NOMO-1 treated with DMSO at 0.1 percent for 48 hours (cell line): Measurements from ENCODE around the gene BMPR1B.

Source experiments
- DNase-seq: peaks from one replicate; lab custom pipeline; 2025; ENCODE audit not compliant: unreplicated experiment; lab: John Stamatoyannopoulos, UW

Gene BMPR1B

DNA sequence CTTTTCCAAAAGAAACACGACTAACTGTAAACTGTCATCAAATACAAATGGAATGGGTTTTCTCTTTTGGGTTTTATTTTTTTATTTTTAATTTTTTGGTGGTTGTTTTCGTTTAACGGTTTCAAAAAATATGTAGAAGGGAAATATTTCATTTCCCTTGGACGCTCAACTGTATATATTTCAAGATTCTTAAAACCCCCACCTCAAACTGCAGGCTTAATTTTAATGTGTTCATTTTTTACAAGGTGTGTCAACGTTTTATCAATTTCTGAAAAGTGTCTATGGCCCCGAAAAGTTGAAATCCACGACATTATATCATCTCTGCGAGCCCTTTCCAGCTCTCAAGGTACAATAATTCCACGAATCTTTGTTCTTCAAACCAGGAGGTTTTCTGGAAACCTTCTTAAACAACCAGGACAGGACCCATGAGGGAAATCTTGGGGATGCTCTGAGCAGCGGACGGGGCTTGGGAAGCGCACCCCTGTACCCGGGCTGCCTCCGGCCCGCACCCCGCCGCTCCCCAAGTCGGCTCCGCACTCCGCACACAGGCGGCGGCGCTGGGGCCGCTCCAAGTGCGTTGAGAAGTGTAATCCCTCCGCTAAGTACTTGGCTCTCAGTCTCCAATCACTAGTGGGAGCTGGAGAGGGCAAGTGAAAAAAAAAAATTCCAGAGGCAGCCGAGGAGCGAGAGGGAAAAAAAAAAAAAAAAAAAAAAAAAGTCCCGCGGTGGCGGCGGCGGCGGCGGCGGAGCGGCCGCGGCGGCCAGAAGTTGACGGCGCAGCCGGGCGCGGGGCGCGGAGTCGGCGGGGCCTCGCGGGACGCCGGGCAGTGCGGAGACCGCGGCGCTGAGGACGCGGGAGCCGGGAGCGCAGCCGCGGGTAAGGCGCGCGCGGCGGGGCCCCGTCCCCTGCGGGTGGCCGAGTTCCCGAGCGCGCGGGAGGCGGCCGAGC, at the start of gene BMPR1B:
Gene BMPR1B (plus strand): TSS at position 764 of the 949 bp plus-strand sequence. CDS start 346,470 bp downstream, outside the sequence.
- no peak for DNase-seq

DNA sequence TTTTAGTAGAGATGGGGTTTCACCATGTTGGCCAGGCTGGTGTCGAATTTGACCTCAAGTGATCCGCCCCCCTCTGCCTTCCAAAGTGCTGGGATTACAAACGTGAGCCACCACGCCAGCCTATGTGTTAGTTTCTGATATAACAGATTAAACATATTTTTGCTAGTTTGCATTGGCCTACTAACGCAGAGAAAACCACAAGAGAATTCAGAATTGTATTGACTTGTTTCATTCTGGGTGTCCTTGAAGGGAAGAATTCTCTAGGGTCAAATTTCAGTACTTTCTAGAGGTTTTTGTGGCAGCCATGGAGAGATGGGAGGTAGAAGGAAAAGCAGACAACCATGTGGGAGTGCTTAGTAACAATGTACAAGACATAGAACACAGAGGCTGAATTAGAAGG, 46.1 kb upstream of the BMPR1B start:
- DNase-seq, result no peak

DNA sequence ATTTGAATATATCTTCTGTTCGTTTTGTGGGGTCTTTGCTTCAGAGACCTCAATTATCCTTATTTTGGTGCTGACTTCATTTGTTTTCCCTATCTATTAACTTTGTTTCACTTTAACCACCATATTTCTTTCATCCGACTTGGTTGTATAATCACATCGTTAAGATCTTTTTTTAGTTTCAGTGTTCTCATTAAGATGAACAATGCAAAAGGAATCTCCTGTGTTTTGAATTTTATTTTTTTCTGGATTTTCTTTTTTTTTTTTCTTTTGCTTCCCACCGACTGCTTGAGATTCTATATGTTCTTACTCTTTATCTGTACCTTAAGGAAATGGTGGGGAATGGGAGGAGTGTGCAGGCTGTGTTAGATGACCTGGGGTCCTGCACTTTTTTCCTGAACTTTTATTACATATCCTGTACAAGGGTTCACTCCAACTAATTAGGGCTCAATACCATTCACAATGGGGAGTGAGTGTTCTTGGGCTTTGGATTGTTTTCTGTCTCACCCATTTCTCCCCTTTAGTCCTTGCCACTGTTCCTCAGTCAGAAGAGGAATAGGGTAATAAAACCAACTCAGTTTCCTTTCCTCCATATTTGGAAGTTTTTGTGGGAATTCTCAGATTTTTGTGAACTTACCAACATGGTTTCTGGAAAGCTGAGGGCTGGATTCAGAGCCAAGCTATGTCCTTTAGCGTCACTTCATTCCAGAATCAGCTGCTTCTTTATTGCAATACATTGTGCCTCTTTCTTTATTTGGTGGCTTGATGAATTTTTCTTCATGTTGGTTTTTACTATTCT, 43.2 kb upstream of the BMPR1B start:
- no peak for DNase-seq

DNA sequence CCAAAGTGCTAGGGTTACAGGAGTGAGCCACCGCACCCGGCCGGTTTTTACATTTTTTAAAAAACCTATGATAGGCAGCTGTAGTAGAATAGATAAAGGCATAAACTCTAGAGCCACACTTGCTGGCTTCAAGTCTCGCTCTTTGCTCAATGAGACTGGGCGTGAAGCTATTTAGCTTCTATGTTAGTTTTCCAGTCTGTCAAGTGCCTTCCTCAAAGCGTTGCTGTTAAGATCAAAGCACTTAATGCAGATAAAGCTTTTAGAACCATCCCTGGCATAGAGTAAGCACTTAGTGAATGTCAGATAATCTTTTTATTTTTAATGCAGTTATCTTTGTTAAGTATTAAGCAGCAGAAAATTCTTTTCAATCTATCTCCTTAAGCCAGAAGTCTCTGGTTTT, 42.0 kb upstream of the BMPR1B start:
- no peak for DNase-seq

DNA sequence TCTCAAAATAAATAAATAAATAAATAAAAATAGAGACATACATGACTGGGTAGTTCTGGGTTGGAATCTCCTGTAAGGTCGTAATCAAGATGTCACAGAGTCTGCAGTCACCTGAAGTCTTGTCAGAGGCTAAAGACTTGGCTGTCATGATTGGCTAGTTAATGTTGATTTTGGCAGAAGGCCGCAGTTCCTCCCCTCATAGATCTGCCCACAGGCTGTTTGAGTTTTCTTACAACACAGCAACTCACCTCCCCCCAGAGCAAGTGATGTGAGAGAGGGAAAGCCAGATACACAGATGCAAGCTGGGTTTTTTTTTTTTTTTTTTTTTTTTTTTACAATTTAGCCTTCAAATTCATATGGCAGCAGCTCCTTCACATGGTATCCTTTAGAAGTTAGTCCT, 36.4 kb upstream of the BMPR1B start:
- no peak for DNase-seq

DNA sequence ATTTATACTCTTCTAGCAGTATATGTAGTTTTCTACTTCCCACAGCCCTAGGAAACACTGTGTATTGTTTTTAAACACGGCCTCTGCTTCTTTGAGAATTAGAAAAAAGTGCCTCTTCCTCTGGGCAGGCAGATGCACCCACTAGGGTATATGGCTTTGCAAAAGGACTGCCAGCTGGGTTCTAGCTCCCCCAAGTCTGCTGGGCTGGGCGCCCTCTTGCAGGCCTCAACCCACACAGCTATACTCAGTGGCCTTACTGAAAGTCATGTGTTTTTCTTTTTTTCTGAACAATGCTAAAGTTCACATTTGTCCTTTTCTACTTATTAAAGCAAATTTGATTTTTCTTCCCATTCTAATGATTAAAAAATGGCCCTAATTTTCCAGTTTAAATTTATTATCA, 35.5 kb upstream of the BMPR1B start:
- no peak for DNase-seq

DNA sequence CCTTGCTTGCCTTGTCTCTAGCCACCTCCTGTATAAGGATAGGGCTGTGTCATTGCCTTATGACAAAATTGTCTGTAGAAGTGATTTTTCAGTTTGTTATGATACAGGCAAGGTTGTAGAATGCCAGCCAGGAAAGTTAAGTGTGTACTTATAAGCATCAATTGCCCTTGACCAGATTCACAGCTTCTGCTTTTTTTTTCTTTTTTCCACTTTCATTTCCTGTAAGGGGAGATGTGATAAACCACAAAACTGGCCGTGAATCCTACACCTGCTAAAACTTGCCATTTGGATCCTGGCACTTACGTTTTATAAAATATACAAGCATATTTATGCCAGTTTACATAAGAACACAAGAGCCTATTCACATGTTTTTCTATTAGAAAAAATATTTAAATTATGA, 35.0 kb upstream of the BMPR1B start:
- DNase-seq, result peak; percentile 26

DNA sequence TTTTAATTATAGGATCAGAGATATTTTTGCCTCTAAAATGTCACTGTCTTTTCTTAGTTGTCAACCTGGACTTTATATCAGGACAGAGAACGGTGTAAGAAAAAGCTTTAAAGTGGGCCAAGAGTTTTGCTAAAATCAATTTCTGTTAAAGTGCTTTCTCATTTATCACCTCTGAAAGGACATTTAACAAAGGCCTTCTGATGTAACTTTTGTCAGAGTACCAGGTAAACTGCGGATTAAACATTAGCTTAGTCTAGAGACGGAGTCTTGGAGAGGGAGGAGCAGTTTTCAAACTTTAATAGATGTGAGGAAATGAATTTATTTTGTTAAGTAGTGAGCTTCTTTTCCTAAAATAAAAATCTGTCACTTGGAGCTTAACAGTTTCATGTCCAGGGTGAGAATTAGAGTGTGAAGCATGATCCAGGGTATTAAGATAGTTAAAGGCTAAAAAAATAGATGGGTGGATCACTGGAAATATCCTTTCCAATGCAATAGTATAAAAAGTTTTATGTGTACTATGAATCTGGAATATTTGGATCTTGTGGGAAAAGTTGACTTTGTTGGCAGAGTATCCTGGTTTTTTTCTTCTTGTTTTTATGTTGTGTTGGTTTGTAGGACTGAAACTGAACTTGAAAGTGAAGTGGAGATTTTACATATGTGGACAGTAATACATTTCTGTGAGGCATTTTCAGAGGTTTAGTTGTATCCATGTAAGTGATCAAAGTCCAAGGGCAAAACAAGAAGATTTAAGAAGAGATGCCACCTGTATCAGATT, 33.6 kb upstream of the BMPR1B start:
- DNase-seq, result no peak

DNA sequence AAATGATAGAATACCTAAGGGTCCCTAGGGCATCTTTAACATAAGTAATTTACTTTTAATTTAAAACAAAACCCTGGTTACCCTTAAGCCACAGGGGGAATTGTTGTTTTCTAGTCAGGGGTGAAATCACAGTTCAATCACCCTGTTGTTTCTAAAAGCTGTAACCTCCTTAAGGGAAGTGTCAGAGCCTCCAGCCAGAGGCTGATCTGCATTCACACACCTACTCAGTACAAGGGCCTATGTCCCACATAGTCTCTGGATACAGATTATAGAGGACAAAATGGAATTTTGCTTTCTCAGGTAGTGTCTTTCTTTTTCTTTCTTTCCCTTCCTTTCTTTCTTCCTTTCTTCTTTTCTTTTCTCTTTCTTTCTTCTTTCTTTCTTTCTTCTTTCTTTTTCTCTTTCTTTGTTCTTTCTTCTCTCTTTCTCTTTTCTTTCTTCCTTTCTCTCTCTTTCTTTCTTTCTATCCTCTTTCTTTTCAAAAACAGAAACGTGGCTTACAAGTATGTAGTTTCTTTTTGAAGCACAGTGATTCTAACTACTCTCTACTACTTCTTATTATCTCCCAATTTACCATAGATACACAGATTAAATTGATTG, 31.1 kb upstream of the BMPR1B start:
- DNase-seq, result no peak

DNA sequence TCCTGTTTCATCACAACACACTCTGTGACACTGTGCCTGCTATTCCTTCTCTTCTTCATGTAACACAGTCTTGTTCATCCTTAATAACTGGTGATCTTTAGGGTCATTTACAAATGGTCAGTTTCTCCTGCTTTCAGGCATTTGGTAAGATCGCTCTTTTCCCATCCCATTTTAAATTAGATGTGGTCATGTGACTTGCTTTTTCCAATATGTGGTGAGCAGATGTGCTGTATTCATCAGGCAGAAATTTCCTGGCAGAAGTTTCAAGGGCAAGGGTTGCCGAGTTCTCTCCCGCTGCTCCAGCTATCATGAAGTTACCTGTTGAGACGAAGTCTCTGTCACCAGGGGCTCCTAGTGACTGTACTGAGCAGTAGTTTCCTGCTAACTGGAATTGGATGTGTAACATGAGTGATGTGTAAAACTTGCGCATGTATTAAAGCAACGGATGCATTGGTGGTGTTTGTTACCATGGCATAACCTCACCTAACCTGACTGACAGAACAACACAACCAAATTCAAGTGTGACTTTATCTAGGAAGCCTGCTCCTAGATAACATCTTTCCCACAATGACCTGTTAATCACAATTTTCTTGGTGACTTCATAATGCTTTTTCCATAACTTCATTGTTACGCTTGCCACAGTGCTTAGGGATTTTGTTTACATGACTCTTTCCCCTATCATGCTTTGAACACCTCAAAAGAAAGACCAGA, 29.5 kb upstream of the BMPR1B start:
- no peak for DNase-seq

DNA sequence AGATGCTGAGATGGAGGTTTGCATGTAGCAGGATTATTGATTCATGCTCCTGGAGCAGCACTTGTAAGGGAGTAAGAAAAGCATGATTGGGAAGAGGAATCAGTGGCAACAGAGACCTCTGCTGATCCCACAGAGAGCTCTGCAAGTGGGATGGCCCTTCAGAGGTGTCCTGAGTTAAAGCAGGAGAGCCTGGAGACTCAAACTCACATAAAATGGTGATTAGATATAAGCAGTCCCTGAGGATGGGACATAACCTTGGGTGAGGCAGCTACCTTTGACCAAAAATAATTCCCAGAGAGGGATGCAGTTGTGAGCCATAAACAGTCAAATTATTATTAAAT, 25.4 kb upstream of the BMPR1B start:
- DNase-seq, result no peak

DNA sequence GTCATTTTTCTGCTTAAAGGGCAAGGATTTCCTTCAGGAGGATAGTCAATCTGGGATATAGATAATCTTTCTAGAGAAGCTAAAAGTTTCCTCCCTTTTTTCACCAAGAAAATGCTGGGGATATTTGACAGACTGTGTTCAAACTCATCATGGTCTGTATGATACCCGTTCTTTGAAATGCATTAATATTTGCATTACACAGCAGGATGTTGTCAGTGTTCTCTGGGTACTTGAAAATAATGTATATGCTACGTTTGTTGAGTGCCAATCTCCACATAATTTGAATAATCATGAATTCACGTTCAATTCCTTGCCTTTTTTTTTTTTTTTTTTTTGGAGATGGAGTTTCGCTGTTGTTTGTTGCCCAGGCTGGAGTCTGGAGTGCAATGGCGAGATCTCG, 18.0 kb upstream of the BMPR1B start:
- no peak for DNase-seq

DNA sequence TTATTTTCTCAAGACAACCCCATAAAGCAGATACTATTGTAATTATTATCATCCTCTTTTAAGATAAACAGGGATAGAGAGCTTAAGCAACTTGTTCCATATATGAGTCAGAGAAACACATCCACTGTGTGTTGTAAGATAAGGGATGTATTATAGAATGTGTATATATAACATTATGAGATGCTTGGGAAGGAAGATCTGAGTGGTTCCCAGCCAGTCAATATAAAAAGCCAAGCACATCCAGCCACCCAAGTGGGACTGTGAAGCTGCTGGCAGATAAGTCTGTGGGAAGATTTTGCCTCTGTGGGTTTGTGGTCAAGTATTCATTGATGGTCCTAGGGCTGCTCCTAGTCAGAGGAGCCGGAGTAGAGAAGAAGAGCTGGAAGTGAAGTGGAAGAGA, 16.5 kb upstream of the BMPR1B start:
- no peak for DNase-seq

DNA sequence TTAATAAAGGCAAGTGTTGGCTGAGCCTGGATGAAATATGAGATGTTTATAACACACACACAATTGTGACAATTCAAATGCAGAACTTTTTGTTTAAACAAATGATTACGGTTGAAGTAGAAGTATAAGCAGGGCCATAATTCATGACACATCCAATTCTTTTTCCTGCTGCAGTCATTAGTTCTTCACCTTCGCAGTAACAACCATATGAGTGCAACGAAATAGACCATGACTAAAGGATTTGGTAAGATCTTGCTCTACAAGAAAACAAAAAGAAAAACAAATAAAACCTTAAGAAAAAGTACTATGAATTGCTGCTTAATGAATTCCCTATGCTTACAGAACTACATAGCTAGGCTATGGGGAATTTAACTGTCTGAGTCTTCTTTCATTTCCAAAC, 13.9 kb upstream of the BMPR1B start:
- no peak for DNase-seq

DNA sequence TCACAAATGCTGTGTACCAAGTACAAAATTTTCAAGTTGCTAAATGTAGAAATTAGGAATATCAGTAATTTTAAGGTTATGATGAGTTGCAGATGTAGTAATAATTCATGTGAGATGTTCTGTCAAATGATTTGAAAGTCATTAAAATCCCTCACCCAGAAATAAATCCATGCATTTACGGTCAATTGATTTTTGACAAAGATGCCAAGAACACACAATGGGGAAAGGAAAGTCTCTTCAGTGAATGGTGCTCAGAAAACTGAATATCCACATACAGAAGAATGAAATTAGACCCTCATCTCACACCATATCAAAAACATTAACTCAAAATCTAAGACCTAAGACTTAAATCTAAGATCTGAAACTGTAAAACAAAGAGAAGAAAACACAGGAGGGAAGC, 12.9 kb upstream of the BMPR1B start:
- DNase-seq, result no peak

DNA sequence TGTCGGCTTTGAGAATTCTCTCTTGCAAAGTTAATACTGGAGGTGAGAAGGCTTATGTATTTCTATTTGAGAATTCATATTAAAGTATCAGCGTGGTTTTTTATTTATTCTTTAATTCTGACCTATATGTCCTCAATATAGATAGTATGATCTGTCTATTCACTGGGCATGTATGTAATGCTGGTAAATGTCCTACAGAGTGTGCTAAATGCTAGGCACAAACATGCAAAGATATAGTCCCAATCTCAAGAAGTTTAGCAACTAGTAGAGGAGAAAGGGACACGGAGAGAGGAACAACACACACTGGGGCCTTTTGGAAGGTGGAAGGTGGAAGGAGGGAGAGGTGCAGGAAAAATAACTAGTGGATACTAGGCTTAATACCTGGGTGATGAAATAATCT, 11.0 kb upstream of the BMPR1B start:
- no peak for DNase-seq

DNA sequence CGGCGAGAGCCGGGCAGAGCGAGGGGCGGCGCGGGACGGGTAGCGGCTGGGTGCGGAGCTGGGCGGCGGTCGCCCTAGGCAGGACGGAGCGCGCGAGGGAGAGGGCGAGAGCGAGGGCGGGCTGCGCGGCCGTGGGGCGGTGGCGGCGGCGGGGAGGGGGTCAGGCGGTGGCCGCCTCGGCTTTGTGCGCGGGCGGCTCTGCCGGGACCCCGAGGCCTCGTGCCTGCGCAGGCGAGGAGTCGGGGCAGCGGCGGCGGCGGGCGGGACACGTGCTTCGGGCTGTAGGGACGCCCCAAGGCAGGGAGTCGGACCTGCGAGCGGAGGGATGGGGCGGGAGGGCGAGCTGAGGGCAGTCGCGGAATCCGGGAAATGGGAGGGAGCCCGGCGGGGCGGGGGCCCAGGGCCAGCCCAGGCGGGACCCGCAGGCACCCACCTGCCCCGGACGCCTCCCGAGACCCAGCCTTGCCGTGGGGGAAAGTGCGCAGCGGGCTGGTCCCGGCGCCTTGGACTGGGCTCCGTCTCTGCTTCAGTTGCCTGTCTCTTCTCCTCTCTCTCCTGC, 465 bp downstream of the BMPR1B start:
- no peak for DNase-seq

DNA sequence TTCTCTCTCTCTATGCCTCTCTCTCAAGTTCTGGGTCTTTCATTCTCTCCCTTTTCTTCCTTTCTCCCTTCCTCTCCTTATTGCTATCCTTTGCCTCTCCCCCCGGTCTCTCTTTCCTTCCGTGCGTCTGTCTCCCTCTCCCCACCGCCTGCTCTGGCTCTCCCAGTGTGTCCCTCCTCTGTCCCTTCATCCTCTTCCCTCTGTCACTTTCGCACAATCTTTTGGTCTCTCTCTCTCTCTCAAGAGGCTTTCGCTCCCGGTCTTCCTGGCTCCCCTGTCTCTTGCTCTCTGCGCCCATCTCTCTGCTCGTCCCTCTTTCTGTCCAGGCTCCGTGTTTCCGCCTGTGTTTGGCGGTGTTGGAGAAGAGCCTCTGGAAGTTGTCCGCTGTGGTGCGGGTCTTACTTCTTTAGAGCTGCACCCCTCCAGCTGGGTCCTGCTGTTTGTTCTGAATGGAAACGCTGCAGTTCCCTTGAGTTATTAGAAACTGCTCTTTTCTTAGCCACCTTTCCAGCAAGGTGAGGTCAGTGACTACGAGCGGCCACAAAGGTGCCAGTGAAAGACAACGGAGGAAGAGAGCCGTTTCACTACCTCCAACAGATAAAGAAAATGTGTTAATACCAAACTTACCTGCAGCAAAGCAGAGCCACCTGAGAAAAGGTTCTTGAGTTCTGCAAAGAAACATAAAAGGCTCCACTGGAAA, 1.1 kb downstream of the BMPR1B start:
- DNase-seq, result no peak

DNA sequence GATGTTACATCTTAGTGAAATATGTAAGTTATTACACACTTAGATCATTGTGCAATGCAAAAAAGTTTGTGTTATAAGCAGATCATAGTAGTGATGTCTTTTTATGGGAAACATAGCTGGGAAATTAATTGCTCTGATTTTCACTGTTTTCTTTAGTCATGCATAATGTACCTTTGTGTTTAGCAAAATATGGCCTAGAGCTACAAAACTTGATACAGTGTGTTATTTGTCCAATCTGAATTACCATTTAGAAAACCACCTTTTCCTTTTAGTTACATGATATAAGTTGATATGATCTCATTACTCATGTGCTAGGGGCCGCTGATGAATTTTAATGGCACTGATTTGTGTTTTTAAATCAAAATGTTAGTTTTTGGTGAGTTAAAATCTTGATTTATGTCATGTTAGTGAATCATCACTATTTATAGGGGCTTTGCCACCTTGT, 2.0 kb downstream of the BMPR1B start:
- no peak for DNase-seq
